Esophagus muscularis mucosa (tissue), 4 donors: ENCODE data around the gene TAL1. TPM values are rescaled to one million over a fixed set of nuclear protein-coding genes. Genes with fewer than 3 reads are reported as not detected.
"Not testable (repeated sequence)": the region's sequence is repeated elsewhere in the genome, so short reads cannot be mapped to it uniquely, and the experiment has no call there.

ENCODE experiments used
- DNase-seq: peaks from one replicate; pipeline ENCODE4 v3.0.0-alpha.2; 2017; ENCODE audit errors: extremely low spot score
- H3K27ac ChIP-seq, 4 donors: fragments of 200-600 bp; sonication (generic); replicated peaks in 1 of 4; 1 replicate in 3 of 4; 2 replicates in 1 of 4; pipeline ENCODE4 v1.5.1; 2016 to 2019; ENCODE audit warnings: mild to moderate bottlenecking in 1 of 4
- H3K27me3 ChIP-seq, 4 donors: fragments of 200-600 bp; sonication (generic); one replicate each; pipeline versions ENCODE4 v1.5.1 to v1.6.0; 2016 to 2019
- H3K36me3 ChIP-seq, 4 donors: fragments of 200-600 bp; sonication (generic); one replicate each; pipeline ENCODE4 v1.5.1; 2016 to 2019
- H3K4me1 ChIP-seq, 4 donors: fragments of 200-600 bp; sonication (generic); one replicate each; pipeline ENCODE4 v1.5.1; 2016 to 2019
- H3K4me3 ChIP-seq, 4 donors: fragments of 200-600 bp; sonication (generic); 1 replicate in 2 of 4; 2 replicates in 2 of 4; pipeline ENCODE4 v1.5.1; 2016 to 2019; ENCODE audit warnings: mild to moderate bottlenecking in 4 of 4, moderate library complexity in 1 of 4
- H3K9me3 ChIP-seq, 4 donors: fragments of 200-600 bp; sonication (generic); 1 replicate in 3 of 4; 2 replicates in 1 of 4; pipeline ENCODE4 v1.5.1; 2016 to 2019
- CTCF ChIP-seq, 3 experiments: fragments of 200-600 bp in 2 of 3; fragments of 450-650 bp in 1 of 3; sonication (generic) in 2 of 3; IDR thresholded peaks; one replicate each; pipeline ENCODE4 v1.5.1; 2017 to 2019; ENCODE audit warnings: antibody characterized with exemption in 3 of 3, mild to moderate bottlenecking in 2 of 3, moderate library complexity in 1 of 3
- EP300 ChIP-seq: sonication (generic); formaldehyde crosslinking; IDR thresholded peaks from one replicate; pipeline ENCODE4 v1.6.1; 2017; ENCODE audit warnings: antibody characterized with exemption
- POLR2A ChIP-seq: fragments of 450-650 bp; IDR thresholded peaks from one replicate; pipeline ENCODE4 v1.6.1; 2017; ENCODE audit warnings: antibody characterized with exemption, moderate library complexity, mild to moderate bottlenecking, low read depth
- POLR2AphosphoS5 ChIP-seq, 2 donors: sonication (generic); formaldehyde crosslinking; IDR thresholded peaks; one replicate each; pipeline ENCODE4 v1.6.1; 2017; ENCODE audit warnings: antibody characterized with exemption in 2 of 2
- WGBS: methylation state at CpG from one replicate; pipeline ENCODE4 v1.1.5; 2018; 5-methylcytosine and 5-hydroxymethylcytosine counted together
- intact Hi-C: fragments of 100-400 bp; cut with DNase I; formaldehyde crosslinking; loops from one replicate; pipeline ENCODE4 v1.15.1; 2023
- total RNA-seq, 4 donors: library from RNA; depleted of rRNA; stranded (reverse); fragments of >200 nt; gene quantifications; one replicate each; pipeline versions ENCODE4 v1.1.0 to v1.2.1, GENCODE V29; 2016

Gene TAL1
- total RNA-seq, 4 donors from 2014 or later = 2.5 to 4.8 (median 4.1) TPM

GRCh38 chr1:47194311-47194710 lies 37.7 kb downstream of the TAL1 start:
- H3K36me3 ChIP-seq = no peaks in the 10 kb centered on the region
- intact Hi-C loops = loop anchor here (5.0 kb wide), 2 partner anchors 68 to 228 kb away; no protein-coding TSS in a partner anchor

GRCh38 chr1:47193496-47193895 lies 38.5 kb downstream of the TAL1 start:
- intact Hi-C loops = loop anchor here (5.0 kb wide), 2 partner anchors 69 to 229 kb away; no protein-coding TSS in a partner anchor
- peaks cover 0 to 48% (median 0%) of the 10 kb centered on the region in 4 donors for H3K27me3 ChIP-seq
- WGBS = 88% methylated on average over 10 of the region's 10 CpGs
- not testable (repeated sequence) for H3K36me3 ChIP-seq, DNase-seq, H3K9me3 ChIP-seq, H3K27ac ChIP-seq, H3K4me3 ChIP-seq
- peaks cover 10 to 38% (median 33%) of the 10 kb centered on the region in 4 donors for H3K4me1 ChIP-seq

More at GRCh38 chr1:47194311-47194710, 37.7 kb downstream of the TAL1 start:
- Histone ChIP-seq H3K27ac (no peak overlapping the region), H3K9me3 (no peaks in the 10 kb centered on the region), H3K4me1 (peaks cover 10 to 38% (median 33%) of the 10 kb centered on the region in 4 donors), H3K27me3 (peaks cover 0 to 56% (median 0%) of the 10 kb centered on the region in 4 donors), H3K4me3 (no peak overlapping the region)
- no peak for DNase-seq
- TF ChIP-seq POLR2AphosphoS5 (IDR thresholded peaks at IDR 0.05) = no peak
- TF ChIP-seq CTCF (IDR thresholded peaks at IDR 0.05) = no peak
- TF ChIP-seq EP300 = no peak
- no peak for TF ChIP-seq POLR2A

GRCh38 chr1:47192458-47193384 lies 39.3 kb downstream of the TAL1 start:
- no peaks in the 10 kb centered on the region for H3K9me3 ChIP-seq
- intact Hi-C loops = loop anchor here (5.0 kb wide), 2 partner anchors 70 to 230 kb away; no protein-coding TSS in a partner anchor
- peak in 1 of 2 donors; percentile 39 for TF ChIP-seq POLR2AphosphoS5 (IDR thresholded peaks at IDR 0.05)
- TF ChIP-seq EP300 = no peak
- no peak for TF ChIP-seq POLR2A
- peak; percentile 85 to 95 (median 89) for TF ChIP-seq CTCF (IDR thresholded peaks at IDR 0.05)
- no peak overlapping the region for H3K27ac ChIP-seq
- H3K4me1 ChIP-seq = peaks cover 10 to 38% (median 33%) of the 10 kb centered on the region in 4 donors
- peaks cover 0 to 40% (median 0%) of the 10 kb centered on the region in 4 donors for H3K27me3 ChIP-seq
- no peak for DNase-seq
- H3K36me3 ChIP-seq = no peaks in the 10 kb centered on the region
- 15% methylated on average over 10 of the region's 10 CpGs for WGBS
- no peak overlapping the region for H3K4me3 ChIP-seq

- no peaks in the 10 kb centered on the region for H3K36me3 ChIP-seq
- intact Hi-C loops = loop anchor here (5.0 kb wide), 2 partner anchors 70 to 230 kb away; no protein-coding TSS in a partner anchor
- WGBS = 80% methylated on average over 4 of the region's 4 CpGs
- H3K4me3 ChIP-seq = no peak overlapping the region
- DNase-seq = no peak
- H3K27ac ChIP-seq = no peak overlapping the region
- no peaks in the 10 kb centered on the region for H3K9me3 ChIP-seq
- no peak for TF ChIP-seq POLR2AphosphoS5 (IDR thresholded peaks at IDR 0.05)
- no peak for TF ChIP-seq CTCF (IDR thresholded peaks at IDR 0.05)
- no peak for TF ChIP-seq EP300
- TF ChIP-seq POLR2A = no peak
- H3K4me1 ChIP-seq = peaks cover 10 to 38% (median 33%) of the 10 kb centered on the region in 4 donors
- peaks cover 0 to 33% (median 0%) of the 10 kb centered on the region in 4 donors for H3K27me3 ChIP-seq
Measured at GRCh38 chr1:47191940-47192457, 40.0 kb downstream of the TAL1 start.

GRCh38 chr1:47190857-47191256 lies 41.2 kb downstream of the TAL1 start:
- no peak for DNase-seq
- H3K36me3 ChIP-seq = no peaks in the 10 kb centered on the region
- TF ChIP-seq CTCF (IDR thresholded peaks at IDR 0.05) (no peak), POLR2AphosphoS5 (IDR thresholded peaks at IDR 0.05) (no peak), POLR2A (no peak), EP300 (no peak)
- H3K27ac ChIP-seq = peak overlapping the region in 3 of 4 donors; percentile 5 to 63 (median 63)
- WGBS = 92% methylated on average over 6 of the region's 6 CpGs
- intact Hi-C loops = loop anchor here (5.0 kb wide), 2 partner anchors 71 to 231 kb away; no protein-coding TSS in a partner anchor
- no peak overlapping the region for H3K4me3 ChIP-seq
- H3K27me3 ChIP-seq = peaks cover 0 to 23% (median 0%) of the 10 kb centered on the region in 4 donors
- no peaks in the 10 kb centered on the region for H3K9me3 ChIP-seq
- H3K4me1 ChIP-seq = peaks cover 10 to 38% (median 33%) of the 10 kb centered on the region in 4 donors
